Smooth muscle cell (in vitro differentiated cells): ENCODE measurements around the gene SYN1. TPM values are rescaled to one million over a fixed set of nuclear protein-coding genes. Genes with fewer than 3 reads are reported as not detected.

ENCODE experiments used
- DNase-seq: peaks from one replicate; lab custom pipeline; 2025; ENCODE audit not compliant: unreplicated experiment; lab: John Stamatoyannopoulos, UW
- H2AFZ ChIP-seq: fragments of 200-600 bp; sonication (generic); 2 replicates; pipeline ENCODE4 v1.6.0; 2016; ENCODE audit warnings: antibody characterized with exemption, low read depth, mild to moderate bottlenecking
- H3F3A ChIP-seq: fragments of 200-600 bp; sonication (generic); 2 replicates; pipeline ENCODE4 v1.6.0; 2017; ENCODE audit warnings: antibody characterized with exemption, low read depth
- H3K27ac ChIP-seq: fragments of 200-600 bp; sonication (generic); 2 replicates; pipeline ENCODE4 v1.5.1; 2016; ENCODE audit warnings: low read depth, mild to moderate bottlenecking
- H3K27me3 ChIP-seq: fragments of 200-600 bp; sonication (generic); 2 replicates; pipeline ENCODE4 v1.6.1; 2016; ENCODE audit warnings: low read depth, mild to moderate bottlenecking
- H3K36me3 ChIP-seq: fragments of 200-600 bp; sonication (generic); 2 replicates; pipeline ENCODE4 v1.5.1; 2016; ENCODE audit warnings: low read depth
- H3K4me1 ChIP-seq: fragments of 200-600 bp; sonication (generic); 2 replicates; pipeline ENCODE4 v1.5.1; 2016; ENCODE audit warnings: low read depth
- H3K4me2 ChIP-seq: fragments of 200-600 bp; sonication (generic); 2 replicates; pipeline ENCODE4 v1.6.0; 2016; ENCODE audit warnings: mild to moderate bottlenecking
- H3K4me3 ChIP-seq: fragments of 200-600 bp; sonication (generic); 2 replicates; pipeline ENCODE4 v1.5.1; 2016; ENCODE audit warnings: mild to moderate bottlenecking
- H3K79me2 ChIP-seq: fragments of 200-600 bp; sonication (generic); 2 replicates; pipeline ENCODE4 v1.6.0; 2016; ENCODE audit warnings: low read depth, mild to moderate bottlenecking
- H3K9ac ChIP-seq: fragments of 200-600 bp; sonication (generic); 2 replicates; pipeline ENCODE4 v1.6.0; 2016; ENCODE audit warnings: low read depth
- H3K9me3 ChIP-seq: fragments of 200-600 bp; sonication (generic); replicated peaks from 2 replicates; pipeline ENCODE4 v1.5.1; 2016; ENCODE audit warnings: low read depth
- H4K20me1 ChIP-seq: fragments of 200-600 bp; sonication (generic); 2 replicates; pipeline ENCODE4 v1.6.0; 2016; ENCODE audit warnings: low read depth
- CTCF ChIP-seq: fragments of 200-600 bp; sonication (generic); IDR thresholded peaks from 2 replicates; pipeline ENCODE4 v1.5.1; 2017; ENCODE audit warnings: borderline replicate concordance, mild to moderate bottlenecking, antibody characterized with exemption; ENCODE audit not compliant: insufficient read depth, poor library complexity, severe bottlenecking
- WGBS: methylation state at CpG from one replicate; pipeline ENCODE4 v1.1.7; 2016; ENCODE audit warnings: low lambda C conversion rate; 5-methylcytosine and 5-hydroxymethylcytosine counted together
- polyA plus RNA-seq: library from polyadenylated mRNA; unstranded; fragments of >200 nt; fragmentation: Nextera tagmentation; extraction: Ambion mirVana; gene quantifications from 2 replicates; pipeline ENCODE4 v1.2.1, GENCODE V29; 2016
- total RNA-seq: library from RNA; depleted of rRNA; stranded (reverse); fragments of >200 nt; gene quantifications from 2 replicates; pipeline ENCODE4 v1.2.3, GENCODE V29; 2014

The SYN1 gene
- total and polyA plus RNA-seq, 2 experiments from 2014 or later: 5.1 to 9.1 TPM

- WGBS: 76% methylated on average over 5 of the region's 5 CpGs
- no peaks in the 10 kb centered on the region for H3K9me3 ChIP-seq
- no peak for TF ChIP-seq CTCF
Observed at GRCh38 chrX:47631676-47632075, 12.0 kb upstream of the SYN1 start.

GRCh38 chrX:47629419-47630200 is 10.0 kb upstream of the SYN1 start, which contains the start of gene CFP:
Gene CFP (minus strand): TSS chrX:47629930. CDS start chrX:47629844, 86 bp downstream.
- Histone ChIP-seq H3K79me2 (no peaks in the 10 kb centered on the region), H3K9ac (no peak within 1 kb of the TSS), H2AFZ (no peak within 1 kb of the TSS), H3K36me3 (no peaks in the 10 kb centered on the region), H3K4me2 (no peak within 1 kb of the TSS), H3K27ac (no peak within 1 kb of the TSS), H4K20me1 (no peaks in the 10 kb centered on the region), H3F3A (no peaks in the 10 kb centered on the region), H3K9me3 (no peaks in the 10 kb centered on the region), H3K27me3 (no peaks in the 10 kb centered on the region), H3K4me1 (no peaks in the 10 kb centered on the region), H3K4me3 (no peak within 1 kb of the TSS)
- no peak for TF ChIP-seq CTCF
- WGBS: 75% methylated on average over 14 of the region's 14 CpGs
- DNase-seq: no peak

More at GRCh38 chrX:47631676-47632075, 12.0 kb upstream of the SYN1 start:
- Histone ChIP-seq H3K4me2 (no peak overlapping the region), H3K36me3 (no peaks in the 10 kb centered on the region), H2AFZ (no peak overlapping the region), H3K27ac (no peak overlapping the region), H3K9ac (no peak overlapping the region), H3K27me3 (no peaks in the 10 kb centered on the region), H3F3A (no peaks in the 10 kb centered on the region), H3K4me1 (no peaks in the 10 kb centered on the region), H3K4me3 (no peak overlapping the region), H3K79me2 (no peaks in the 10 kb centered on the region), H4K20me1 (no peaks in the 10 kb centered on the region)
- DNase-seq: no peak

- no peaks in the 10 kb centered on the region for H3K9me3 ChIP-seq
- DNase-seq: no peak
- no peak overlapping the region for H3K9ac ChIP-seq
- no peaks in the 10 kb centered on the region for H3K36me3 ChIP-seq
- H3K79me2 ChIP-seq: no peaks in the 10 kb centered on the region
- H3K4me1 ChIP-seq: no peaks in the 10 kb centered on the region
- H3F3A ChIP-seq: no peaks in the 10 kb centered on the region
- WGBS: 57% methylated on average over 1 of the region's 1 CpG
- TF ChIP-seq CTCF: no peak
- H3K27ac ChIP-seq: no peak overlapping the region
- no peak overlapping the region for H3K4me3 ChIP-seq
- no peak overlapping the region for H2AFZ ChIP-seq
- no peak overlapping the region for H3K4me2 ChIP-seq
- H3K27me3 ChIP-seq: no peaks in the 10 kb centered on the region
- H4K20me1 ChIP-seq: no peaks in the 10 kb centered on the region
Observed at GRCh38 chrX:47628982-47629381, 9.3 kb upstream of the SYN1 start.

- Histone ChIP-seq H3K27me3 (no peaks in the 10 kb centered on the region), H3K4me2 (no peak overlapping the region), H3K27ac (no peak overlapping the region), H3K4me3 (no peak overlapping the region), H4K20me1 (no peaks in the 10 kb centered on the region), H3K79me2 (no peaks in the 10 kb centered on the region), H2AFZ (no peak overlapping the region), H3K9ac (no peak overlapping the region), H3F3A (no peaks in the 10 kb centered on the region), H3K9me3 (no peaks in the 10 kb centered on the region), H3K4me1 (no peaks in the 10 kb centered on the region), H3K36me3 (no peaks in the 10 kb centered on the region)
- no peak for DNase-seq
- TF ChIP-seq CTCF: no peak
- WGBS: 96% methylated on average over 2 of the region's 2 CpGs
Observed at GRCh38 chrX:47625365-47625764, 5.7 kb upstream of the SYN1 start.
